Measurements from ENCODE around the gene CR1L. TPM values are rescaled to one million over a fixed set of nuclear protein-coding genes. Genes with fewer than 3 reads are reported as not detected.
"Not testable (repeated sequence)": the region's sequence is repeated elsewhere in the genome, so short reads cannot be mapped to it uniquely, and the experiment has no call there.

CR1L gene
- total and polyA plus RNA-seq, 2 donors: 0.46 to 0.85 TPM

DNA sequence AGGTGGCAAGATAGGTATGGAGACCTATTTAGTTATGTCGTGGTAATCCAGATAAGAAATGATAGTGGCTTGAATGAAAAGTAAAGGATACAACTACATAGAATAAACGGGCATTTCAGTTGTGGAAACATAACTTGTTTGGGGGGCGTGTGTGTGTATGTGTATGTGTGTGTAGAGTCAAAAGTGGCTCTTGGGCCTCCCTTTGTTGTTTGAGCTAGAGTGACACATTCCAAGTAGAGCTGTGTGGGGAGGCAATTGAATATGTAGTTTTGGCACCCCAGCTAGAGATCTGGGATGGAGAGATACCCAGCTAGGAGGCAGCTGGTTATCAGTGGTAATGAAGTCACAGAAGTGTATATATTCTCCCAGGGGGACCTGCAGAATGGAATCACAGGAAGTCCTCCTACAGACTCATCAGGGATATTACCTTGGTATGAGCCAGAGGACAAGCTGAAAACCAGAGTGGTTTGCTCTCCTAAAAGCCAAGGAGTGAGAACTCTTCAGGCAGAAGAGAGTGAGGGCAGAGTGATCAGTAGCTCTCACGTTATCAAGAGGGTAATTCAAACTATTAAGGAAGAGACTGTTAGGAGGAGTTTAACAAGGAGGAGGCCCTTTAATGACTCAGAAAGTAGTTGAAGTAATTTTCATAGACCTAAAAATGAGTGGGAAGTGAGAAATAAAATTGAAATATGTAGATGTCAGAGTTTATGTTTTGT, 5.1 kb downstream of the CR1L start:
- Histone ChIP-seq H3K4me1 (ENCODE audit: control insufficient read depth in 2 of 2, insufficient read depth in 2 of 2, low read length in 2 of 2) (peaks cover 3 to 5% of the 10 kb centered on the region in 2 donors), H3K9me3 (ENCODE audit: control insufficient read depth in 2 of 2, insufficient read depth in 1 of 2, low read length in 1 of 2) (no peaks in the 10 kb centered on the region), H3K27ac (ENCODE audit: low read depth in 1 of 2, low read length in 1 of 2) (no peak overlapping the region), H3K4me3 (ENCODE audit: low read length in 2 of 2) (no peak overlapping the region), H3K36me3 (ENCODE audit: control insufficient read depth in 2 of 2, insufficient read depth in 2 of 2, low read length in 1 of 2) (no peaks in the 10 kb centered on the region), H3K27me3 (ENCODE audit: control insufficient read depth in 2 of 2, insufficient read depth in 1 of 2, low read length in 1 of 2) (peaks cover 0 to 25% of the 10 kb centered on the region in 2 donors)
- WGBS: 95% methylated on average over 4 of the region's 4 CpGs
- DNase-seq (ENCODE audit: low read depth in 6 of 9, low spot score in 9 of 9): no peak

GRCh38 chr1:207651583-207651982, 6.7 kb downstream of the CR1L start:
- peaks cover 0 to 10% of the 10 kb centered on the region in 2 donors for H3K27me3 ChIP-seq (ENCODE audit: control insufficient read depth in 2 of 2, insufficient read depth in 1 of 2, low read length in 1 of 2)
- no peaks in the 10 kb centered on the region for H3K4me1 ChIP-seq (ENCODE audit: control insufficient read depth in 2 of 2, insufficient read depth in 2 of 2, low read length in 2 of 2)
- H3K9me3 ChIP-seq (ENCODE audit: control insufficient read depth in 2 of 2, insufficient read depth in 1 of 2, low read length in 1 of 2): no peaks in the 10 kb centered on the region
- no peak overlapping the region for H3K27ac ChIP-seq (ENCODE audit: low read depth in 1 of 2, low read length in 1 of 2)
- H3K4me3 ChIP-seq (ENCODE audit: low read length in 2 of 2): no peak overlapping the region
- DNase-seq (ENCODE audit: low read depth in 6 of 9, low spot score in 9 of 9): no peak
- 100% methylated on average over 1 of the region's 1 CpG for WGBS
- H3K36me3 ChIP-seq (ENCODE audit: control insufficient read depth in 2 of 2, insufficient read depth in 2 of 2, low read length in 1 of 2): no peaks in the 10 kb centered on the region

DNA sequence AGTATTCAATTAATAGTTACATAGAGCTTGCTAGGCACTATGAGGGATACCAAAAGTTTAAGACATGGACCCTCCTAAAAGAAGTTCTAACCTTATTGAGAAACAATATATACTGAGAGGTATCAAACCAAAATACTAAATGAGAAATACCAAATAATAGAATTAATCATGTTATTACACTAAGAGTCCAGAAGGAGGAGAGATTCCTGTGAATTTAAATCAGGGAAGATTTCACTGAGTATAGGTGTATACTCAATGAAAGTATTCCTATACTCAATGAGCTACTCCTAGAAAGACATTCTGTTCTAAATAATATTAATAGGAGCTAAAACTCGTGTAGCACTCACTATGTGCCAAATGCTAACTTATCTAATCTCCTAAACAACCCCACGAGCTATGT, 9.4 kb downstream of the CR1L start:
- H3K9me3 ChIP-seq (ENCODE audit: control insufficient read depth in 2 of 2, insufficient read depth in 1 of 2, low read length in 1 of 2): no peaks in the 10 kb centered on the region
- no peaks in the 10 kb centered on the region for H3K27me3 ChIP-seq (ENCODE audit: control insufficient read depth in 2 of 2, insufficient read depth in 1 of 2, low read length in 1 of 2)
- H3K27ac ChIP-seq (ENCODE audit: low read depth in 1 of 2, low read length in 1 of 2): no peak overlapping the region
- no peak for DNase-seq (ENCODE audit: low read depth in 6 of 9, low spot score in 9 of 9)
- H3K36me3 ChIP-seq (ENCODE audit: control insufficient read depth in 2 of 2, insufficient read depth in 2 of 2, low read length in 1 of 2): no peaks in the 10 kb centered on the region
- no peak overlapping the region for H3K4me3 ChIP-seq (ENCODE audit: low read length in 2 of 2)
- no peaks in the 10 kb centered on the region for H3K4me1 ChIP-seq (ENCODE audit: control insufficient read depth in 2 of 2, insufficient read depth in 2 of 2, low read length in 2 of 2)
- 88% methylated on average over 2 of the region's 2 CpGs for WGBS

DNA sequence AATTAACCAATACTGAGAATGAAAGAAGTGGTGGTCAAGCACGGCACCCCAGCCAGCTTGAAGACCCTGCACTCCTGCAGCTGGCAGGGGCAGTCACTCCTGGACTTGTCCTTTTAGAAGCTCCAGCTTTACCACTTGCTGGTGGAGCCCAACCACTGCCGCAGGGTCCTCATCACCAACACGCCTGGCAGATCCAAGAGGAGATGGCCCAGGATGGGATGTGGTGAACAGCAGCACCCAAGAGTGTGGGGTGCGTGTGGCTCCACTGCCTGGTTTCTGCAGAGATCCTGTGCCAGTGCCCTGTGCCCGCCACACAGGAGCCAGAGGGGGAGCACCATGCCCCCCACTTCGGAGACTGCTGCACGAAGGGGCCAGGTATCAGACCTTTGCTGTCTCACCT, 13.5 kb downstream of the CR1L start:
- H3K9me3 ChIP-seq (ENCODE audit: control insufficient read depth in 2 of 2, insufficient read depth in 1 of 2, low read length in 1 of 2): no peaks in the 10 kb centered on the region
- DNase-seq (ENCODE audit: low read depth in 6 of 9, low spot score in 9 of 9): no peak
- no peak overlapping the region for H3K27ac ChIP-seq (ENCODE audit: low read depth in 1 of 2, low read length in 1 of 2)
- no peaks in the 10 kb centered on the region for H3K4me1 ChIP-seq (ENCODE audit: control insufficient read depth in 2 of 2, insufficient read depth in 2 of 2, low read length in 2 of 2)
- no peaks in the 10 kb centered on the region for H3K36me3 ChIP-seq (ENCODE audit: control insufficient read depth in 2 of 2, insufficient read depth in 2 of 2, low read length in 1 of 2)
- H3K27me3 ChIP-seq (ENCODE audit: control insufficient read depth in 2 of 2, insufficient read depth in 1 of 2, low read length in 1 of 2): no peaks in the 10 kb centered on the region
- WGBS: 87% methylated on average over 7 of the region's 7 CpGs
- H3K4me3 ChIP-seq (ENCODE audit: low read length in 2 of 2): no peak overlapping the region

GRCh38 chr1:207658904-207659485, 14.1 kb downstream of the CR1L start:
- Histone ChIP-seq H3K4me3 (ENCODE audit: low read length in 2 of 2) (no peak overlapping the region), H3K27me3 (ENCODE audit: control insufficient read depth in 2 of 2, insufficient read depth in 1 of 2, low read length in 1 of 2) (no peaks in the 10 kb centered on the region), H3K36me3 (ENCODE audit: control insufficient read depth in 2 of 2, insufficient read depth in 2 of 2, low read length in 1 of 2) (no peaks in the 10 kb centered on the region), H3K9me3 (ENCODE audit: control insufficient read depth in 2 of 2, insufficient read depth in 1 of 2, low read length in 1 of 2) (no peaks in the 10 kb centered on the region), H3K4me1 (ENCODE audit: control insufficient read depth in 2 of 2, insufficient read depth in 2 of 2, low read length in 2 of 2) (no peaks in the 10 kb centered on the region), H3K27ac (ENCODE audit: low read depth in 1 of 2, low read length in 1 of 2) (no peak overlapping the region)
- no peak for DNase-seq (ENCODE audit: low read depth in 6 of 9, low spot score in 9 of 9)
- WGBS: 92% methylated on average over 9 of the region's 9 CpGs

GRCh38 chr1:207659545-207660153, 14.7 kb downstream of the CR1L start:
- Histone ChIP-seq H3K36me3 (ENCODE audit: control insufficient read depth in 2 of 2, insufficient read depth in 2 of 2, low read length in 1 of 2) (no peaks in the 10 kb centered on the region), H3K4me1 (ENCODE audit: control insufficient read depth in 2 of 2, insufficient read depth in 2 of 2, low read length in 2 of 2) (no peaks in the 10 kb centered on the region), H3K9me3 (ENCODE audit: control insufficient read depth in 2 of 2, insufficient read depth in 1 of 2, low read length in 1 of 2) (no peaks in the 10 kb centered on the region), H3K4me3 (ENCODE audit: low read length in 2 of 2) (no peak overlapping the region), H3K27ac (ENCODE audit: low read depth in 1 of 2, low read length in 1 of 2) (no peak overlapping the region), H3K27me3 (ENCODE audit: control insufficient read depth in 2 of 2, insufficient read depth in 1 of 2, low read length in 1 of 2) (no peaks in the 10 kb centered on the region)
- 87% methylated on average over 10 of the region's 10 CpGs for WGBS
- no peak for DNase-seq (ENCODE audit: low read depth in 6 of 9, low spot score in 9 of 9)

GRCh38 chr1:207661420-207661819, 16.5 kb downstream of the CR1L start:
- H3K27ac ChIP-seq (ENCODE audit: low read depth in 1 of 2, low read length in 1 of 2); H3K27me3 ChIP-seq (ENCODE audit: control insufficient read depth in 2 of 2, insufficient read depth in 1 of 2, low read length in 1 of 2); H3K9me3 ChIP-seq (ENCODE audit: control insufficient read depth in 2 of 2, insufficient read depth in 1 of 2, low read length in 1 of 2); H3K4me1 ChIP-seq (ENCODE audit: control insufficient read depth in 2 of 2, insufficient read depth in 2 of 2, low read length in 2 of 2); H3K36me3 ChIP-seq (ENCODE audit: control insufficient read depth in 2 of 2, insufficient read depth in 2 of 2, low read length in 1 of 2); DNase-seq (ENCODE audit: low read depth in 6 of 9, low spot score in 9 of 9); H3K4me3 ChIP-seq (ENCODE audit: low read length in 2 of 2): not testable (repeated sequence)
- WGBS: 95% methylated on average over 1 of the region's 2 CpGs

GRCh38 chr1:207666342-207666741, 21.4 kb downstream of the CR1L start:
- DNase-seq (ENCODE audit: low read depth in 6 of 9, low spot score in 9 of 9): no peak
- Histone ChIP-seq H3K27ac (ENCODE audit: low read depth in 1 of 2, low read length in 1 of 2) (no peak overlapping the region), H3K27me3 (ENCODE audit: control insufficient read depth in 2 of 2, insufficient read depth in 1 of 2, low read length in 1 of 2) (peaks cover 16 to 41% of the 10 kb centered on the region in 2 donors), H3K9me3 (ENCODE audit: control insufficient read depth in 2 of 2, insufficient read depth in 1 of 2, low read length in 1 of 2) (no peaks in the 10 kb centered on the region), H3K36me3 (ENCODE audit: control insufficient read depth in 2 of 2, insufficient read depth in 2 of 2, low read length in 1 of 2) (no peaks in the 10 kb centered on the region), H3K4me3 (ENCODE audit: low read length in 2 of 2) (no peak overlapping the region), H3K4me1 (ENCODE audit: control insufficient read depth in 2 of 2, insufficient read depth in 2 of 2, low read length in 2 of 2) (peaks cover 0 to 3% of the 10 kb centered on the region in 2 donors)
- 98% methylated on average over 1 of the region's 1 CpG for WGBS

DNA sequence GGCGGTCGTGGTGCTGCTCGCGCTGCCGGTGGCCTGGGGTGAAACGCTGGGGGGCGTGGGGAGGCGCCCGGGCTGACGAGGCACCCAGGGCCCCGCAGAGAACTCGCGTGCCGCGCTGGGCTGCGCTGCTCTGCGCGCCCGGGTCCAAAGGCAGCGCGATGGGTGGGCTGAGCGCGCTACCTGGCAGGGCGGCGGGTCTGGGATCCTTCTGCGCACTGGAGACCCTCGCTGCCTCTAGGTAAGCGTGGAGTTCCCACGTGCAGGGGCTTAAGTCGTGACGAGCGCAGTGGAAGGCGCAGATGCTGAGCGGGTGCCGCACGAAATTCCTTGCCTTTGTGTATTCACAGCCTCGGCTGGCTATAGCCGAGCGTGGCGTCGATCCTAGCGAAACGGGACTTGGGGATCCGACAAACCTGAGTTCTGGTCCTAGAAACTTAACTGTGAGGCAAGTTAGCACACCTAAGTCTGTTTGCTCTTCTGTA, 24.6 kb downstream of the CR1L start:
- Histone ChIP-seq H3K27me3 (ENCODE audit: control insufficient read depth in 2 of 2, insufficient read depth in 1 of 2, low read length in 1 of 2) (peaks cover 18 to 47% of the 10 kb centered on the region in 2 donors), H3K27ac (ENCODE audit: low read depth in 1 of 2, low read length in 1 of 2) (no peak overlapping the region), H3K4me1 (ENCODE audit: control insufficient read depth in 2 of 2, insufficient read depth in 2 of 2, low read length in 2 of 2) (peaks cover 0 to 3% of the 10 kb centered on the region in 2 donors), H3K9me3 (ENCODE audit: control insufficient read depth in 2 of 2, insufficient read depth in 1 of 2, low read length in 1 of 2) (no peaks in the 10 kb centered on the region), H3K4me3 (ENCODE audit: low read length in 2 of 2) (no peak overlapping the region), H3K36me3 (ENCODE audit: control insufficient read depth in 2 of 2, insufficient read depth in 2 of 2, low read length in 1 of 2) (no peaks in the 10 kb centered on the region)
- WGBS: 9% methylated on average over 44 of the region's 44 CpGs
- DNase-seq (ENCODE audit: low read depth in 6 of 9, low spot score in 9 of 9): no peak
